Measurements from ENCODE around the gene INTS11.

The INTS11 gene

DNA sequence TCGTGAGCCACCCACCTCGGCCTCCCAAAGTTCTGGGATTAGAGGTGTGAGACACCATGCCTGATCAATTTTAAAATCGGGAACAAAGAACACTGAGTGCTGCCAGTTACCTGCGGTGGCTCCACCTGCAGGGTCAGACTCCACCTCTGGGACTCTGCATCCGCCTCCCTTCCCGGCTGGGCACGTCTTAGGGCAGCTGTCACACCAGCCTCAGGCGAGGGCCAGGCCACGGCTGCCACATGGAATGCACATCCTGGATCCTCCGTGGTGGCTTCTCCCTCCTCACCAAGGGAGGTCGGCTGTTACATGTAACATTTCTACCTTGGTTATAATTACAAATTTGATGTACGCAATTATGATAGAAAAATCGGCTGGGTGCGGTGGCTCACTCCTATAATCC, 39.8 kb upstream of the INTS11 start:
- Histone ChIP-seq H3K27ac (ENCODE audit: low read depth, low read length, poor library complexity, severe bottlenecking) (no peak overlapping the region), H3K36me3 (ENCODE audit: insufficient read depth, low read length) (no peaks in the 10 kb centered on the region), H2AFZ (ENCODE audit: low read length) (no peak overlapping the region), H3K4me1 (ENCODE audit: insufficient read depth, low read length, severe bottlenecking) (no peaks in the 10 kb centered on the region), H3K4me2 (ENCODE audit: low read length) (no peak overlapping the region), H3K9me3 (ENCODE audit: low read length) (peaks cover 3% of the 10 kb centered on the region), H4K20me1 (ENCODE audit: insufficient read depth, low read length) (no peaks in the 10 kb centered on the region), H3K9me2 (ENCODE audit: low read depth, low read length) (no peaks in the 10 kb centered on the region), H3F3A (ENCODE audit: insufficient read depth, low read length) (no peaks in the 10 kb centered on the region), H3K79me2 (ENCODE audit: insufficient read depth, low read length) (no peaks in the 10 kb centered on the region), H3K4me3 (ENCODE audit: low read depth, low read length, poor library complexity, severe bottlenecking) (no peak overlapping the region), H3K27me3 (ENCODE audit: insufficient read depth, low read length) (no peaks in the 10 kb centered on the region; the same call in 1 of the 2 replicates), H3K9ac (ENCODE audit: low read length) (no peak overlapping the region)
- TF ChIP-seq EZH2 (IDR thresholded peaks at IDR 0.05; ENCODE audit: borderline replicate concordance, low read length), result no peak
- TF ChIP-seq, protein P1, sequence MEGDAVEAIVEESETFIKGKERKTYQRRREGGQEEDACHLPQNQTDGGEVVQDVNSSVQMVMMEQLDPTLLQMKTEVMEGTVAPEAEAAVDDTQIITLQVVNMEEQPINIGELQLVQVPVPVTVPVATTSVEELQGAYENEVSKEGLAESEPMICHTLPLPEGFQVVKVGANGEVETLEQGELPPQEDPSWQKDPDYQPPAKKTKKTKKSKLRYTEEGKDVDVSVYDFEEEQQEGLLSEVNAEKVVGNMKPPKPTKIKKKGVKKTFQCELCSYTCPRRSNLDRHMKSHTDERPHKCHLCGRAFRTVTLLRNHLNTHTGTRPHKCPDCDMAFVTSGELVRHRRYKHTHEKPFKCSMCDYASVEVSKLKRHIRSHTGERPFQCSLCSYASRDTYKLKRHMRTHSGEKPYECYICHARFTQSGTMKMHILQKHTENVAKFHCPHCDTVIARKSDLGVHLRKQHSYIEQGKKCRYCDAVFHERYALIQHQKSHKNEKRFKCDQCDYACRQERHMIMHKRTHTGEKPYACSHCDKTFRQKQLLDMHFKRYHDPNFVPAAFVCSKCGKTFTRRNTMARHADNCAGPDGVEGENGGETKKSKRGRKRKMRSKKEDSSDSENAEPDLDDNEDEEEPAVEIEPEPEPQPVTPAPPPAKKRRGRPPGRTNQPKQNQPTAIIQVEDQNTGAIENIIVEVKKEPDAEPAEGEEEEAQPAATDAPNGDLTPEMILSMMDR (IDR thresholded peaks at IDR 0.05; ENCODE audit: low read length), result no peak

DNA sequence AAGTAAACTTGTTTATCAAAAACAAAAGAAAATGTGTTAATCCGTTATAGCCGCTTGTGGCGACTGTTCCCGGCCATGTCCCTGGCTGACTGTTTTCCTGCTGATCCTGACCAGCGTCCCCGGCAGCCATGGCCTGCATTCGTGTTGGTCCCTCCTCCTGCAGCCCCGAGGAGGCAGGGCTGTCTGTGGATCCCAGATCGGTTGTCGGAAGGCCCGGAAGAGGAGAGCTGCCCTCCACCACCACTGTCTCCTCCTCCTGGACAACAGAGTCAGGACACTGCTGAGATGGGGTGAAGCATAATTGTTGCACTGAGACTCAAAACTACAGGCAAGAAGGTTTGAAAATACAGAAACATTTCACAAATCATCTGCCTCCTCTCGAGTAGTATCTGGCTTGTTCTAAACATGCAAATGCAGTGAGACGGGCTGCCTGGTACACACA, 37.5 kb upstream of the INTS11 start:
- no peak overlapping the region for H3K4me3 ChIP-seq (ENCODE audit: low read depth, low read length, poor library complexity, severe bottlenecking)
- peaks cover 3% of the 10 kb centered on the region for H3K9me3 ChIP-seq (ENCODE audit: low read length)
- no peaks in the 10 kb centered on the region for H3K9me2 ChIP-seq (ENCODE audit: low read depth, low read length)
- no peaks in the 10 kb centered on the region for H3K79me2 ChIP-seq (ENCODE audit: insufficient read depth, low read length)
- no peak overlapping the region for H2AFZ ChIP-seq (ENCODE audit: low read length)
- H3K27me3 ChIP-seq (ENCODE audit: insufficient read depth, low read length), result peaks cover 7% of the 10 kb centered on the region; the same call in 1 of the 2 replicates
- H4K20me1 ChIP-seq (ENCODE audit: insufficient read depth, low read length), result no peaks in the 10 kb centered on the region
- H3K36me3 ChIP-seq (ENCODE audit: insufficient read depth, low read length), result no peaks in the 10 kb centered on the region
- peaks cover 6% of the 10 kb centered on the region for H3K4me1 ChIP-seq (ENCODE audit: insufficient read depth, low read length, severe bottlenecking)
- H3K27ac ChIP-seq (ENCODE audit: low read depth, low read length, poor library complexity, severe bottlenecking), result no peak overlapping the region
- H3F3A ChIP-seq (ENCODE audit: insufficient read depth, low read length), result no peaks in the 10 kb centered on the region
- H3K9ac ChIP-seq (ENCODE audit: low read length), result no peak overlapping the region
- TF ChIP-seq, protein P1 (IDR thresholded peaks at IDR 0.05; ENCODE audit: low read length), result no peak
- no peak for TF ChIP-seq EZH2 (IDR thresholded peaks at IDR 0.05; ENCODE audit: borderline replicate concordance, low read length)
- H3K4me2 ChIP-seq (ENCODE audit: low read length), result no peak overlapping the region

DNA sequence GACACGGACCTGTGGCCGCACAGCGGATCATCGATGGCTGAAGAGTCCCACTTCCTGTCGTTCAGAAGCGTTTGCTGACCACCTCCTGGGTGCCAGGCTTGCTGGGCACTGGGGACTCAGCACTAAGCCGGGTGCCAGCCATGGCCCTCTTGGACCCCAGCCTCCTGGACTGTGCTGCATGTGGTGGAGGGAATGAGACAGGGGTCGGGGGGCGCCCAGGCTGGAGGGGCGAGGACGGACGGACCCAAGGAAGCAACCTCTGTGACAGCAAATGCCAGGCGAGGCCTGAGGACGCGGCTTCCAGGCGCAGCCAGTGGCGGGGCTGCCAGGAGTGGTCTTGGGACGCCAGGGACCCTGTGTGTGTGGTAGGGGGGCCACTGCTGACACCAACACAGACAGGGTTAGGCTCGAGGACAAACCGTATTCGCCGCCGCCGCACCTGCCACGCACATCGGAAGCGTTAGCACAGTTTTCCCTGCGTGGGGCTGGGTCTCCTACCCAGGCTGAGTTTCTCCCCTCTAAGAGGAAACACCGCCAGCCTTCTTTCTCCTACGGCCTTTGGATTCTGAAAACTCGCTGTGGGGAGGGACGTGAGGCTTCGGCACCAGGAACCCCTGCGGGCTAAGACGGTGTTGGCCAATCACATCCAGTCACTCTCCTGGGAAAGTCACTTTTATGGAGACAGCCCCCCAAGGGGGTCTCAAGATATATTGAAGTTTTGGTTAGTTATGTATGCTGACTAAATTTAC, 36.9 kb upstream of the INTS11 start:
- H3K27me3 ChIP-seq (ENCODE audit: insufficient read depth, low read length), result peaks cover 7% of the 10 kb centered on the region; the same call in 1 of the 2 replicates
- peaks cover 3% of the 10 kb centered on the region for H3K9me3 ChIP-seq (ENCODE audit: low read length)
- no peaks in the 10 kb centered on the region for H3K36me3 ChIP-seq (ENCODE audit: insufficient read depth, low read length)
- TF ChIP-seq EZH2 (IDR thresholded peaks at IDR 0.05; ENCODE audit: borderline replicate concordance, low read length), result no peak
- TF ChIP-seq, protein P1 (IDR thresholded peaks at IDR 0.05; ENCODE audit: low read length), result no peak
- H3K4me1 ChIP-seq (ENCODE audit: insufficient read depth, low read length, severe bottlenecking), result peaks cover 6% of the 10 kb centered on the region
- no peak overlapping the region for H2AFZ ChIP-seq (ENCODE audit: low read length)
- no peaks in the 10 kb centered on the region for H3F3A ChIP-seq (ENCODE audit: insufficient read depth, low read length)
- no peak overlapping the region for H3K4me3 ChIP-seq (ENCODE audit: low read depth, low read length, poor library complexity, severe bottlenecking)
- no peak overlapping the region for H3K27ac ChIP-seq (ENCODE audit: low read depth, low read length, poor library complexity, severe bottlenecking)
- no peak overlapping the region for H3K4me2 ChIP-seq (ENCODE audit: low read length)
- H3K9ac ChIP-seq (ENCODE audit: low read length), result no peak overlapping the region
- no peaks in the 10 kb centered on the region for H3K79me2 ChIP-seq (ENCODE audit: insufficient read depth, low read length)
- no peaks in the 10 kb centered on the region for H4K20me1 ChIP-seq (ENCODE audit: insufficient read depth, low read length)
- H3K9me2 ChIP-seq (ENCODE audit: low read depth, low read length), result no peaks in the 10 kb centered on the region

All from OCI-LY1 (cell line).